Measurements from ENCODE around the gene CCDC88C. TPM values are rescaled to one million over a fixed set of nuclear protein-coding genes. Genes with fewer than 3 reads are reported as not detected.

CCDC88C gene
- 1 to 10 TPM; 1.1 to 2.7 (median 2.1) TPM for total RNA-seq

- in situ Hi-C loops (cut with MboI; ENCODE audit: low sequenced_read_pairs in 4 of 4) (loop anchor here in 2 of 4 donors (10.0 kb wide), 1 partner anchor 93 kb away; no protein-coding TSS in a partner anchor), intact Hi-C loops (cut with DNase I; ENCODE audit: low total_unique reads) (no loop called here)
- TF ChIP-seq CTCF (IDR thresholded peaks at IDR 0.05 in 4 of 5, conservative IDR thresholded peaks at IDR 0.05 in 1 of 5) (peak in 1 of 5 experiments; percentile 6), POLR2A (IDR thresholded peaks at IDR 0.05) (no peak)
- DNase-seq (no peak), ATAC-seq (peak; percentile 54 to 57)
- H3K27me3 ChIP-seq = peaks cover 11 to 17% (median 16%) of the 10 kb centered on the region in 3 donors
- H3K36me3 ChIP-seq = no peaks in the 10 kb centered on the region
- peak within 1 kb of the TSS in 3 of 4 donors; percentile 35 to 47 (median 38) for H3K27ac ChIP-seq
- peaks cover 5 to 13% of the 10 kb centered on the region in 2 donors for H3K4me1 ChIP-seq
- H3K9me3 ChIP-seq = no peaks in the 10 kb centered on the region
- H3K4me3 ChIP-seq = peak within 1 kb of the TSS; percentile 53 to 61 (median 57)
Observed at GRCh38 chr14:91417120-91417982, at the start of gene CCDC88C. Gene CCDC88C (minus strand): TSS chr14:91417820. CDS start chr14:91417690, 130 bp downstream.

GRCh38 chr14:91466192-91466591 is 48.6 kb upstream of the CCDC88C start:
- no peak overlapping the region for H3K27ac ChIP-seq
- intact Hi-C loops (cut with DNase I; ENCODE audit: low total_unique reads) = no loop called here
- no peaks in the 10 kb centered on the region for H3K9me3 ChIP-seq
- DNase-seq (no peak), ATAC-seq (no peak)
- H3K27me3 ChIP-seq = no peaks in the 10 kb centered on the region
- H3K4me3 ChIP-seq = no peak overlapping the region
- TF ChIP-seq POLR2A (IDR thresholded peaks at IDR 0.05) = no peak
- no peak for TF ChIP-seq CTCF (IDR thresholded peaks at IDR 0.05 in 4 of 5, conservative IDR thresholded peaks at IDR 0.05 in 1 of 5)
- no peaks in the 10 kb centered on the region for H3K4me1 ChIP-seq
- in situ Hi-C loops (cut with MboI; ENCODE audit: low sequenced_read_pairs in 4 of 4) = no loop called here
- peaks cover 0 to 84% of the 10 kb centered on the region in 2 donors for H3K36me3 ChIP-seq

- ATAC-seq = no peak
- Histone ChIP-seq H3K27ac (no peak overlapping the region), H3K4me1 (no peaks in the 10 kb centered on the region), H3K9me3 (no peaks in the 10 kb centered on the region), H3K36me3 (peaks cover 2 to 84% of the 10 kb centered on the region in 2 donors), H3K27me3 (no peaks in the 10 kb centered on the region), H3K4me3 (no peak overlapping the region)
- DNase-seq = no peak
- intact Hi-C loops (cut with DNase I; ENCODE audit: low total_unique reads) (no loop called here), in situ Hi-C loops (cut with MboI; ENCODE audit: low sequenced_read_pairs in 4 of 4) (no loop called here)
- TF ChIP-seq CTCF (IDR thresholded peaks at IDR 0.05 in 4 of 5, conservative IDR thresholded peaks at IDR 0.05 in 1 of 5) = no peak
- no peak for TF ChIP-seq POLR2A (IDR thresholded peaks at IDR 0.05)
Observed at GRCh38 chr14:91464615-91465205, 47.1 kb upstream of the CCDC88C start.

GRCh38 chr14:91458612-91459011 is 41.0 kb upstream of the CCDC88C start:
- no peak overlapping the region for H3K27ac ChIP-seq
- TF ChIP-seq POLR2A (IDR thresholded peaks at IDR 0.05) = no peak
- no peaks in the 10 kb centered on the region for H3K27me3 ChIP-seq
- no peaks in the 10 kb centered on the region for H3K9me3 ChIP-seq
- no peaks in the 10 kb centered on the region for H3K4me1 ChIP-seq
- H3K36me3 ChIP-seq = peaks cover 6 to 68% of the 10 kb centered on the region in 2 donors
- H3K4me3 ChIP-seq = no peak overlapping the region
- DNase-seq (no peak), ATAC-seq (no peak)
- in situ Hi-C loops (cut with MboI; ENCODE audit: low sequenced_read_pairs in 4 of 4) (no loop called here), intact Hi-C loops (cut with DNase I; ENCODE audit: low total_unique reads) (no loop called here)

GRCh38 chr14:91456283-91456682 is 38.7 kb upstream of the CCDC88C start:
- H3K27ac ChIP-seq = no peak overlapping the region
- in situ Hi-C loops (cut with MboI; ENCODE audit: low sequenced_read_pairs in 4 of 4) (no loop called here), intact Hi-C loops (cut with DNase I; ENCODE audit: low total_unique reads) (no loop called here)
- peaks cover 6 to 45% of the 10 kb centered on the region in 2 donors for H3K36me3 ChIP-seq
- no peaks in the 10 kb centered on the region for H3K27me3 ChIP-seq
- no peaks in the 10 kb centered on the region for H3K4me1 ChIP-seq
- H3K9me3 ChIP-seq = no peaks in the 10 kb centered on the region
- ATAC-seq = no peak
- no peak overlapping the region for H3K4me3 ChIP-seq
- TF ChIP-seq POLR2A (IDR thresholded peaks at IDR 0.05) (no peak), CTCF (IDR thresholded peaks at IDR 0.05 in 4 of 5, conservative IDR thresholded peaks at IDR 0.05 in 1 of 5) (no peak)
- DNase-seq = no peak
